Retina (tissue), 1 donor: ENCODE results near the gene OXER1.

Experiments used
- DNase-seq: peaks from one replicate; pipeline ENCODE4 v3.0.0-alpha.2; 2016

OXER1 gene, protein sequence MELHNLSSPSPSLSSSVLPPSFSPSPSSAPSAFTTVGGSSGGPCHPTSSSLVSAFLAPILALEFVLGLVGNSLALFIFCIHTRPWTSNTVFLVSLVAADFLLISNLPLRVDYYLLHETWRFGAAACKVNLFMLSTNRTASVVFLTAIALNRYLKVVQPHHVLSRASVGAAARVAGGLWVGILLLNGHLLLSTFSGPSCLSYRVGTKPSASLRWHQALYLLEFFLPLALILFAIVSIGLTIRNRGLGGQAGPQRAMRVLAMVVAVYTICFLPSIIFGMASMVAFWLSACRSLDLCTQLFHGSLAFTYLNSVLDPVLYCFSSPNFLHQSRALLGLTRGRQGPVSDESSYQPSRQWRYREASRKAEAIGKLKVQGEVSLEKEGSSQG

DNA sequence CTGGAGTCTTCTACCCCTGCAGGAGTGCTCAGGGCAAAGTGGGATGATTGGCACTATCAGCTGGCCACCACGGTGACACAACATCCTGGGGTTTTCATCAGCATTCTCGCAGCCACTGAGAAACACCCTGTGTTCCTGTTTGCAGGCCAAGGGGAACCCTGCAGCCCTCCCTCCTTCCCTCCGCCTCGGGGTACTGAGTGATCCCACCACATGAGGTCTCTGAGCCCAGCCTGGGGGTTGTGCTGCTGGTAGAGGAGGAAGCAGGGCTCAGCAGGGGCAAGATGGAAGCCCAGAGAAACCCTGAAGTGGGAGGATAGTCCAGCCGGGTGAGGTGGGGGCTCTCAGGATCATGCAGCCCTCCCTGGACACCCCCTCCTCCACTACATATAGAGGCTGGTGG is at the start of gene OXER1:
TSS of gene OXER1 (minus strand) at position 40 of the 400 bp plus-strand sequence. CDS start 73 bp downstream, outside the sequence.
- DNase-seq = no peak

- no peak for DNase-seq
Measured at GRCh38 chr2:42812899-42813479, 49.1 kb upstream of the OXER1 start.

DNA sequence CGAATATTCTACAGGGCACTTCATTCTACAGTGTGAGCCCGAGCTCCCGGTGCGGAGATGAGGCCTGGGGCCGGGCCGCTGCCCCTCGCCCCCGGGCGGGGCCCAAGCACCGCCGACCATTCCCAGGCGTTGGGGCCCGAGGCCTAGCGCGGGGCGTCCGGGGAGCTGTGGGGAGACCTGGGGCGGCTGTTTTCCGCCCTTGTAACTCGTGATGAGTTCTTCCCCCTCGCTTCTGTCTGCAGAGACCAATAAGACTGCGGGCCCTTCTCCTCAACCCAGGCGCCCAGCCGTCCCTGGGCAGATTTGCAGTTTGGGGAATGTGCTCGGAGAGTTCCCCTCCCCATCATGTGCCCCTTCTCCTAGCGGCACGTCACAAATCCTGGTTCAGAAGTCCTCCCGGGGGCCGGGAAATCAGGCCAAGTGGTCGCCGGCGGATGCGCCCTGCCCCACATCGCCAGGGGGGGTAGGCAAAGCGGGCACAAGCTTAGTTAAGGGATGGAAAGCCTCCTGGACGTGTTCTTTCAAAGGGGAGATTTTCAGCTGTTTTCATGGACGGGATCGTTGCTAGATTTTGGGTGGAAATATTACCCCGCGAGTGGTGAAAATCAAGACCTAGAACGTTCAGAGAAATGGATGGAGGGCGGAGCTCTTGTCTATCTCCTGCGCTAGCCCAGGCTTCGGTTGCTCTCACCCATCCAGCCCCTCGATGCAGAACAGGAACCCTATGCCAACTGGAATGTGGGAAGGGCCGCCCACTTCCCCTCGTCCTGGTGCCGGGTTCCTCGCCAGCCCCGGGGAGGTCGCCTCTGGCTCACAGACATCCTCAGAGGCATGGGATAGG is 47.3 kb upstream of the OXER1 start:
- no peak for DNase-seq

GRCh38 chr2:42810121-42810970 is 46.4 kb upstream of the OXER1 start:
- DNase-seq = peak; percentile 99

DNA sequence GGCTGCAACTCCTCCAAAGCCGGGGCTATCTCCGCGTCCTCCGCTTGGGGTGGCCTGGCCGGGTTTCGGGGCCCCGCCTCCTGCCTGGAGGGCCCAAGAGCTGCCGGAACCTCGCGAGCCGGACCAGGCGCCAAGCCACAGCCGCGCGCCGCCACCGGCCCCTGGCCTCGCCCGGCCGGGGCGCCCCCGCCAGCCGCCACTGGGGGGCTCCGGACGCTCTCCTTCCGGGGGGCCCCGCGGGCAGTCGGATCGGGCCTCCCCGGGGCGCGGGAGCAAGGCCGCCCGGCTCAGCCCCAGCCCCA is 45.8 kb upstream of the OXER1 start:
- no peak for DNase-seq

DNA sequence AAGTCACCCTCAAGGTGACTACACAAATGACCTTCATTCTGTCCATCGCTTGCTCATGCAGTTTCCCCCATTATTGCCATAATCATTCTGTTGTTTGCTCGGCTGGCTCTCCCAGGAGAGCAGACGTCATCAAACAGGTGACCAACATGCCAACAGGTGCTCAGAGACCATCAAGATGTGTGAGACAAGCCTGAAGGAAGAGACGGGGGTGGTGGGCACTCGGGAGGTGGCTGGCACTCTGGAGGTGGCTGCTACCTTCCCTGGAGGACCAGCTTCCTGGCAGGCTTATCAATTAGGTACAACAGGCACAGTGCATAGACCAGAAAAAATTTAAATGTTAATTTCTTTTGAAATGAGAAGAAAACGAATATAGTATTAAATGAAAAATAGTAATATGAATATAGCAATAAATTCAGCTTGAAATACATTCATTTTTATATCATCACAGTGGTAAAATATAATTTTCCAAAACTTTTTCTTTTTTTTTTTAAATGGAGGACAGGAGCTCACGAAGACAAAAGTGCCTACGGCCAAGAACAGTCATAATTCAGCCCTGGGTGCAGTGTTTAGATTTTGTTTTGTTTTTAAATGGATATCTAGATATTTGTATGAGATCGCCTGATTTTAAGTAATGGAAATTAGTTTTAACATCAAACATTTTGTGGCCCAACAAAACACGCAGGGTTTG is 45.3 kb upstream of the OXER1 start:
- peak; percentile 76 for DNase-seq

GRCh38 chr2:42808301-42808700 is 44.4 kb upstream of the OXER1 start:
- DNase-seq = no peak

- DNase-seq = no peak
Measured at GRCh38 chr2:42806786-42807185, 42.9 kb upstream of the OXER1 start.

DNA sequence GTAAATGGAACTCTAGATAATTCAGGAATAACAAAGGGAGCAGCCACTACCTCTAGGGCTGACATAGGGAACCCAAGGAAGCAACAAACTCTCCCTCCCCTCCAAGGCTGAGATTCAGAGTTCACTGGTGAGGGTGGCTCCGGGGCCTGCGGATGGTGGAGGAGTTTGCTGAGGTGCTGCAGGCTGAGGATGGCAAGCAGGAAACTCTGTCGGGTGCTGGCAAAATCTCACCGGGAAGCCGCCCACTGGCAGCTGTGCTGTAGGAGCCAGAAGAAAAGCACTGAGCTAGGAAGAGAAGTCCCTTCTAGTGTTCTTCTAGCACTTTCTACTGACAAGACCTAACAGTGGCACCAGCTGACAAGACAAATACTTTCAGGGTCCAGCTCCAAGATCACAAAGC is 41.0 kb upstream of the OXER1 start:
- DNase-seq = no peak

- DNase-seq = no peak
Measured at GRCh38 chr2:42804338-42804737, 40.4 kb upstream of the OXER1 start.

DNA sequence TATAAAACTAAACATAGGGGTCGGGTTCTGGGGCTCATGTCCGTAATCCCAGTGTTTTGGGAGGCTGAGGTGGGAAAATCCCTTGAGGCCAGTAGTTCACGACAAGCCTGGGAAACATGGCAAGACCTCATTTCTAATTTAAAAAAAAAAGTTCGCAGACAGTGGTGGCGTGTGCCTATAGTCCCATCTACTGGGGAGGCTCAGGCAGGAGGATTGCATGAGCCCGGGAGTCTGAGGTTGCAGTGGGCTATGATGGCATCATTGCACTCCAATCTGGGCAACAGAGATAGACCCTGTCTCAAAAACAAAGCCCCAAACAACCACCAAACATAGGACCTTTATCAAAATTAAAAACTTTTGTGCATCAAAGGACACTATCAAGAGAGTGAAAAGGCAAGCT is 38.2 kb upstream of the OXER1 start:
- no peak for DNase-seq

GRCh38 chr2:42801381-42801780 is 37.4 kb upstream of the OXER1 start:
- DNase-seq = no peak

DNA sequence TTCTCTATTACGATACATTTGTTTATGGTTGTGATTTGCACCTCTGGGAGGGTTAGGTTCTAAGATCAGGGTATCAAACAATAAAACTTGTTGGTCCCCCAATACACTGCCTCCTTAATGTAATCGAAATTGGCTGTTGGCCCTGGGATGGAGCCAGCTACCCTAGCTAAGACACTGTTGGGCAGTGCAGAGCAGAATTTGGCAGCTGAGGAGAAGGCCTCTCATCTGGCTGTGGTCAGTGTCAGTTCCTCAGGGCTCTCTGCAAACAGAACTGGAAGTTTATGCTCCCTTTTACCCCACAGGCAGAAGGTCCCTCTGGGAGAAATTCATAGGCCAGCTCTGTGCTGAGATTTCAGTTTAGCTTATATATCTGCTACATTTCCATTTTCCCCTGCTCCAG is 37.0 kb upstream of the OXER1 start:
- DNase-seq = no peak

GRCh38 chr2:42800461-42800962 is 36.6 kb upstream of the OXER1 start:
- DNase-seq = no peak

GRCh38 chr2:42799881-42800280 is 35.9 kb upstream of the OXER1 start:
- DNase-seq = no peak

DNA sequence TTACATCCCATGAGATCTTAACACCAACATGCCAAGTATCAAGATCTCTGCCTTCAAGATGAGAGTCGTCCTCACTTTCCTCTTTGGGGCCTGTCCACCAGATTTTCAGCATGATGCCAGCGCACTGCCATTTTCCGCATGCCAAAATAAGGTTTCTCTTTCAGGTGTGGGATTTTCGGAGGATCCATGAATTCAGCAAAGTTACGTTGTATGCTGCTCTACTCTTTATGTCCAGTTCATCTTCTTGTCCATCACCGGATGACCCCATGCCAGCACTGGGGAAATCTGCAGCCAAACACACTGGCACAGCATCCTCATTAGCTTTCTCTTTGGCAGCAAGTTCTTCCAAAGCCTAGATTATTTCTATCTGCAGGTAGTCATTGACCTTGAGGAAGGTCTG is 33.3 kb upstream of the OXER1 start:
- no peak for DNase-seq

DNA sequence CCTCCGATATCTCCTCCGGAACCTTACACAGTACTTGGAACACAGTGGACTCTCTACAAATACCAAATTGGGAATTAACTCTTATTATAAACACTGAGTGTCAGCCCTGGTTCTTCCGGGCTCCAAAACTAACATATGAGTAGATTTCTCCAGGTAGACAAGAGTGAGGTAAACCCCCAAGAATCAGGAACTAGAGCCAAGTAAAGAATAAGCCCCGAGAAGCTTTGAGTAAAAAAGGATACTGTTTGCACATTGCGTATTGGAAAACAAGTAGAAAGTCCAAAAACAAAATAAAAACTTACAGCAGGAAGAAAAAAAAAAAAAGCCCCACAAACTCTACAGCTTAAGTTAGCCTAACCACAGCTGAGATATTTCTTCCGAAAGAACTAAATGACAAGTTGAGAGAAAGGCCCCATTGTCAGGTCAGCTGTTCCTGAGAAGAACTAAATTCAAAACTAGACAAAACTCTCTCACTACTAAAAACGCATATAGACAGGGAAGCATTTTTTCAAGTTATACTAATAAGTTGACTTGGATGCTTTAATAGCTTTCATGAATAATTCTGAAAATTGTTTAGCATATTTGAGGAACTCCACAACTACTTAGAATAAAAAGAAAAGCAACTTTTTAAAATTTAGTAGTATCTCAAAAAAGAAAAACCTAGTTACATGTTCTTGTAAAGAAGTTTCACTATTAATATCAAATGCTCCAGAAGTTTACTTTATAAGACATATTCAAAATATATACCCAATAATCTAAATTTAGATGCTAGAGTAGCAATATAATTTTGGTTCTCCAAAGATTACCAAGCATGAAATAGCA is 32.7 kb upstream of the OXER1 start:
- DNase-seq = no peak

GRCh38 chr2:42795841-42796301 is 31.9 kb upstream of the OXER1 start:
- no peak for DNase-seq

- no peak for DNase-seq
Measured at GRCh38 chr2:42795275-42795674, 31.3 kb upstream of the OXER1 start.

DNA sequence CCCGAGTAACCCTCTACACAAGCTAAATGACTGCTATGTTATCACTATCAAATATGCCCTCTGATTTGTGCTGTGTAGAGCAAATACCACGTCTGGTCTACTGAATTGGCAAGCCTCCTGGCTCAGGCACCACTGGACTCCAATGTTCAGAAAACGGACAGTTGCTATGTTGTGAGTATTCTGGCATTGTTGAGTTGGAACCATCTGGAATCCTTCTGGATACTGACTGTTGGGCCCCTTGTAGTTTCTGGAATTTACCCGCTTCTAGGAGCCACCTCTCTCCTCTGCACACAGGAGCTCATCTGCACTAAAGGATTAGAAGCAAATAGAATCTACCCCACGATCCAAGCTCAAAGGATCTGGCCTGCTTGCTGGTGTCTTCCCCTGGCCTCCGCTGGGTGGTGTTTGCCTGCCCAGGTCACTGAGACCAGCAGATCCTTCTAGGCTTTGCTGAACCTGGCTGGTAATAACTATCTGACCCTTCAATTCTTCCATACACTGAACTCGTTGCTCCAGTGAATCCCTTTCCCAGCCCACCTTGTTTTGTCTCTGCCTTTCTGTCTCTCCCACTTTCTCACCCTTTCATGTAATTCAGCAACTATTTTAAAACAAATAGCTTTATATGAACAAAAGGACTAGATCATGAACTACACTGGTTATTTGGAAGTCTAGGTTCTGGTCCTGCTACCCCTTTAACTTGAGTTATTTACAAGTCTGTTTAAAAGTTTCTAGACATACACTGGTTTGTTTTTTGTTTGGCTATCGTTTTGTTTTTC is 30.5 kb upstream of the OXER1 start:
- peak; percentile 44 for DNase-seq
